Stimulated activated CD8-positive, alpha-beta memory T cell treated with anti-CD3 and anti-CD28 coated beads, Interleukin-12 subunit alpha, Interleukin-12 subunit beta, amount 100 ng/mL, for 4 hours (primary cell): ENCODE data around the gene CHST8.

Source experiments
- DNase-seq: peaks from one replicate; pipeline ENCODE4 v3.0.0-alpha.2; 2020; ENCODE audit warnings: low read depth

Gene CHST8

GRCh38 chr19:33618884-33619283 lies 2.9 kb upstream of the CHST8 start:
- no peak for DNase-seq

- no peak for DNase-seq
These were observed 1.1 kb upstream of the CHST8 start for GRCh38 chr19:33620611-33621010.

GRCh38 chr19:33621065-33621785 lies 528 bp upstream of the CHST8 start:
- DNase-seq = no peak

- DNase-seq = no peak
These were observed 704 bp downstream of the CHST8 start for GRCh38 chr19:33622505-33622808.

- DNase-seq = no peak
These were observed 1.2 kb downstream of the CHST8 start for GRCh38 chr19:33622809-33623511.

GRCh38 chr19:33624586-33624985 lies 2.8 kb downstream of the CHST8 start:
- DNase-seq = no peak

- no peak for DNase-seq
These were observed 5.8 kb downstream of the CHST8 start for GRCh38 chr19:33627526-33627925.

- no peak for DNase-seq
These were observed 6.4 kb downstream of the CHST8 start for GRCh38 chr19:33627962-33628839.

- DNase-seq = no peak
These were observed 7.4 kb downstream of the CHST8 start for GRCh38 chr19:33628921-33629825.

GRCh38 chr19:33629826-33630375 lies 8.1 kb downstream of the CHST8 start:
- no peak for DNase-seq

- DNase-seq = no peak
These were observed 9.3 kb downstream of the CHST8 start for GRCh38 chr19:33630880-33631608.

- DNase-seq = no peak
These were observed 9.8 kb downstream of the CHST8 start for GRCh38 chr19:33631609-33631973.

- DNase-seq = no peak
These were observed 12.8 kb downstream of the CHST8 start for GRCh38 chr19:33634361-33635091.

- DNase-seq = no peak
These were observed 16.6 kb downstream of the CHST8 start for GRCh38 chr19:33638167-33639034.

- no peak for DNase-seq
These were observed 17.4 kb downstream of the CHST8 start for GRCh38 chr19:33639035-33639681.

GRCh38 chr19:33640773-33641172 lies 19.0 kb downstream of the CHST8 start:
- no peak for DNase-seq

GRCh38 chr19:33641261-33641660 lies 19.5 kb downstream of the CHST8 start:
- no peak for DNase-seq

- DNase-seq = no peak
These were observed 20.3 kb downstream of the CHST8 start for GRCh38 chr19:33641956-33642498.
